WTC11 (cell line): ENCODE data around the gene THAP6.

Source experiments
- ATF3 ChIP-seq: sonication (generic); formaldehyde crosslinking; conservative IDR thresholded peaks from 2 replicates; pipeline ENCODE4 v1.8.1; 2022; ENCODE audit warnings: mild to moderate bottlenecking, missing genetic modification reagents
- CTCF ChIP-seq: fragments of 200-600 bp; IDR thresholded peaks from 2 replicates; pipeline ENCODE4 v1.8.0; 2022; ENCODE audit warnings: antibody characterized with exemption
- E2F4 ChIP-seq: sonication (generic); formaldehyde crosslinking; IDR thresholded peaks from 2 replicates; pipeline ENCODE4 v1.8.1; 2022; ENCODE audit warnings: low read depth, mild to moderate bottlenecking, moderate library complexity, missing genetic modification reagents, borderline replicate concordance
- ESRRA ChIP-seq: sonication (generic); formaldehyde crosslinking; IDR thresholded peaks from 2 replicates; pipeline ENCODE4 v1.8.1; 2022; ENCODE audit warnings: mild to moderate bottlenecking, missing genetic modification reagents, borderline replicate concordance
- NFATC4 ChIP-seq: fragments of 250-450 bp; sonication (Bioruptor Pico); IDR thresholded peaks from 2 replicates; pipeline ENCODE4 v1.9.0; 2021; ENCODE audit warnings: mild to moderate bottlenecking
- NR3C1 ChIP-seq: sonication (generic); formaldehyde crosslinking; conservative IDR thresholded peaks from 2 replicates; pipeline ENCODE4 v1.8.1; 2023; ENCODE audit warnings: low read depth, mild to moderate bottlenecking, missing genetic modification reagents
- TCF7 ChIP-seq: sonication (generic); formaldehyde crosslinking; IDR thresholded peaks from 2 replicates; pipeline ENCODE4 v1.8.0; 2022; ENCODE audit warnings: mild to moderate bottlenecking, low read depth, missing genetic modification reagents, moderate library complexity
- ZNF232 ChIP-seq: sonication (generic); formaldehyde crosslinking; IDR thresholded peaks from 2 replicates; pipeline ENCODE4 v1.8.0; 2022; ENCODE audit warnings: mild to moderate bottlenecking, missing genetic modification reagents
- TF ChIP-seq, protein P1 (sequence below): sonication (generic); formaldehyde crosslinking; IDR thresholded peaks from 2 replicates; pipeline ENCODE4 v1.8.1; 2022; ENCODE audit warnings: missing genetic modification reagents, borderline replicate concordance
- TF ChIP-seq, protein P2 (sequence below): sonication (generic); formaldehyde crosslinking; IDR thresholded peaks from 2 replicates; pipeline ENCODE4 v1.8.0; 2022; ENCODE audit warnings: mild to moderate bottlenecking, missing genetic modification reagents

DNA sequence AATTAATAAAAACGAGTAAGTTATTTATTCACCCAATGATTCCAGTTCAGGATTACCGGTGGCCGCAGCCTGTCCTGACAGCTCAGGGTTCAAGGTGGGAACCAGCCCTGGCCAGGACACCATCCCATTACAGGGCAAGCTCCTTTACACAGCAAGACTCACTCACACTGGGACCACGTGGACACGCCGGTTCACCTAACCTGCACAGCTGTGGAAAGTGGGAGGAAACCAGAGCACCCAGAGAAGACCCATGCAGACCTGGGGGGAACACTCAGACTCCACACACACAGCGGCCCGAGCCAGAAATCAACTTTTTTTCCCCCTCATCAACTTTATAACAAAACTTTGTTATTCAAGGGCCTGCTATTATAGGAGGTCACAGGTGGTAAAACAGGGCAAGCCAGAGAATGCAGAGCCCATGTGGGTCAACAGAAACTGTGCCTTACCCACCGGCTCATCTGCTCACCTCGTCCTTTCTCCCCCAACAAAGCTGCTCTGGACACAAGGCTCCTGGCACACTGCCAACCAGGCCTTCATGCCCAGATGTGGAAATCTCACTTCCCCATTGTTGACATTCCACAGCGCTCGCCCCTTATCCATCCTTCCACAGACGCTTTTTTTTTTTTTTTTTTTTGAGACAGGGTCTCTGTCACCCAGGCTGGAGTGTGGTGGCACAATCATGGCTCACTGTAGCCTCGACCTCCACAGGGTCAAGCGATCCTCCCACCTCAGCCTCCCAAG lies 33.5 kb downstream of the THAP6 start:
- no peak for TF ChIP-seq CTCF
- no peak for TF ChIP-seq ESRRA (CRISPR knock-in tag)
- no peak for TF ChIP-seq NFATC4 (CRISPR knock-in tag)
- no peak for TF ChIP-seq ATF3 (CRISPR knock-in tag)
- no peak for TF ChIP-seq ZNF232 (CRISPR knock-in tag)
- TF ChIP-seq NR3C1 (CRISPR knock-in tag) = no peak
- TF ChIP-seq, protein P1, sequence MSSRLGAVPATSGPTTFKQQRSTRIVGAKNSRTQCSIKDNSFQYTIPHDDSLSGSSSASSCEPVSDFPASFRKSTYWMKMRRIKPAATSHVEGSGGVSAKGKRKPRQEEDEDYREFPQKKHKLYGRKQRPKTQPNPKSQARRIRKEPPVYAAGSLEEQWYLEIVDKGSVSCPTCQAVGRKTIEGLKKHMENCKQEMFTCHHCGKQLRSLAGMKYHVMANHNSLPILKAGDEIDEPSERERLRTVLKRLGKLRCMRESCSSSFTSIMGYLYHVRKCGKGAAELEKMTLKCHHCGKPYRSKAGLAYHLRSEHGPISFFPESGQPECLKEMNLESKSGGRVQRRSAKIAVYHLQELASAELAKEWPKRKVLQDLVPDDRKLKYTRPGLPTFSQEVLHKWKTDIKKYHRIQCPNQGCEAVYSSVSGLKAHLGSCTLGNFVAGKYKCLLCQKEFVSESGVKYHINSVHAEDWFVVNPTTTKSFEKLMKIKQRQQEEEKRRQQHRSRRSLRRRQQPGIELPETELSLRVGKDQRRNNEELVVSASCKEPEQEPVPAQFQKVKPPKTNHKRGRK (CRISPR knock-in tag) = no peak
- TF ChIP-seq TCF7 (CRISPR knock-in tag) = no peak
- TF ChIP-seq, protein P2, sequence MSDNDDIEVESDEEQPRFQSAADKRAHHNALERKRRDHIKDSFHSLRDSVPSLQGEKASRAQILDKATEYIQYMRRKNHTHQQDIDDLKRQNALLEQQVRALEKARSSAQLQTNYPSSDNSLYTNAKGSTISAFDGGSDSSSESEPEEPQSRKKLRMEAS (CRISPR knock-in tag) = no peak
- TF ChIP-seq E2F4 (CRISPR knock-in tag) = no peak
